Stimulated activated CD4-positive, alpha-beta T cell treated with anti-CD3 and anti-CD28 coated beads, Interleukin-1b, Interleukin-23, amount 100 ng/mL, for 4 hours (primary cell): Measurements from ENCODE around the gene ERBB4.
"Not testable (repeated sequence)": the region's sequence is repeated elsewhere in the genome, so short reads cannot be mapped to it uniquely, and the experiment has no call there.

ENCODE experiments used
- DNase-seq, 2 donors: peaks; one replicate each; pipeline ENCODE4 v3.0.0-alpha.2; 2020; ENCODE audit warnings: low read depth in 2 of 2

Gene ERBB4

GRCh38 chr2:212147921-212148513 is 390.6 kb downstream of the ERBB4 start:
- no peak for DNase-seq

- DNase-seq, result no peak
These were observed 392.2 kb downstream of the ERBB4 start for GRCh38 chr2:212146416-212146815.

DNA sequence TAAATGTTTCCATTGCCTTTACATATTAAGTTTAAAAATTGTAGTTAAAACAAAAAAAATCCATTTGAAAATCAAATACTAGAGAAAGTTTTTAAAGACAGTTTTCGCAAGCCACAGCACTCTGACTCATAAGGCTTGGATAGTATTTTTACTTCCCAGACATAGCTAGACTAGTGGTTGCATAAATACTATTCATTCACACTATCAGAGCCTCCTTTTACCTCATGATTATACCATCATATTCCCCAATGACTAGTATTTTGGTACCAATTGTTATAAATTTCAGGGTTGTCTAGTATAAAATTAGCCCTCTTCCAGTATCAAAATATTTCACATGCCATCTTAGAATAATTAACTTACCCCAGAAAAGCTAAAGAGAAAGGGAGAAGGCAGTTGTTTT is 393.5 kb downstream of the ERBB4 start:
- no peak for DNase-seq

DNA sequence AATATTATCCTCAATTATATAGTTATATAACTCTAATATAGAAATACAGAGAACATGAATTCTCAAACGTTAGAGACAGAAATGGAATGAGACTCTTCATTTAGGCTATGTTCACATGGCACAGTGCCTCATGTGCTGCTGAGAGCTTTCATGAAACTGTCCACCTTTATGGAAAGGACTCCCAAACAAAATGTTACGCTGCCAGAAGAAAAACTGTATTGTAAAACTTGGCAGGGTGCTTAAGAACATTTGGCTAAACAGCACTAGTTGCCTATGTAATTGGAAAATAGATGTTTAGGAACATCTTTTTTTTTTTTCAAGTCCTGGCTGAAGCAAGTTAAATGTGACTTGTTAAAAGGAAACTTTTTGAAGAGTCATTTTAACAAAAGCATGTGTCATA is 396.0 kb downstream of the ERBB4 start:
- DNase-seq, result no peak

DNA sequence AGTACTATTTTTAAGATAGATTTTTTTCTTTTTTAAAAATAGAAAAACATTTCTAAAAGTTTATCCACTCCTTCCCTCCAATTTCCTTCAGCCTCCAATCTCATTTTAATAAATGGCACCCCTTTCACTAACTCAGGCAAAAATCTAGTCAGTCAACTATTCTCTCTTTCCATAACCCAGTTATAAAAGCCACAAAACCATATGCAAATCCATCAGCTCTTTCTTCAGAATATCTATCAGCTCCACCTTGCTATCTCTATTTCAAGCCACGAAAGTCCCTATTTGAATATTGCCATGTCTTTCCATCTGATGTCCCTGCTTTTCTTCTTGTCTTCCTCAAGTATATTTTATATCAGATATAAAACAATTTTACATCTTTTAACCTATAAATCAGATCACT is 397.1 kb downstream of the ERBB4 start:
- no peak for DNase-seq

- DNase-seq, result no peak
These were observed 402.3 kb downstream of the ERBB4 start for GRCh38 chr2:212136216-212136795.

DNA sequence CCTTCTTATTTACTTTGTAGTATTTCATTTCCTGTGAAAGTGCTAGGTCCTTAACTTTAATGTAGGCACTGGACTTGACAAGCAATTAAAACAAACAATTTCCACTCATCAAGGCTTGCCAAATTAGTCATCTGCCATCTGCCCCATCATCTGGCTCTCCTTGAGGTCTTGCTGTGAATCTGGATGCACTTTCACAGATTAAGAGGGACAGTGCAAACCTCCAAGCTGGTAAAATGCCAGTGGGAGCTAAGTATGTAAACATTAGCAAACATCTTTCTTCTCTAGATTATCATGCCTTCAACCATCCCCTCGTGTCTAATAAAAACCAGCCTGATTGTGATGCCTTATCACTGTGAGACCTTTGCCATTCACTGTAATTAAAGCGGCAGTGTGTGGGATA is 402.9 kb downstream of the ERBB4 start:
- no peak for DNase-seq

- DNase-seq, result no peak
These were observed 405.3 kb downstream of the ERBB4 start for GRCh38 chr2:212133337-212133736.

DNA sequence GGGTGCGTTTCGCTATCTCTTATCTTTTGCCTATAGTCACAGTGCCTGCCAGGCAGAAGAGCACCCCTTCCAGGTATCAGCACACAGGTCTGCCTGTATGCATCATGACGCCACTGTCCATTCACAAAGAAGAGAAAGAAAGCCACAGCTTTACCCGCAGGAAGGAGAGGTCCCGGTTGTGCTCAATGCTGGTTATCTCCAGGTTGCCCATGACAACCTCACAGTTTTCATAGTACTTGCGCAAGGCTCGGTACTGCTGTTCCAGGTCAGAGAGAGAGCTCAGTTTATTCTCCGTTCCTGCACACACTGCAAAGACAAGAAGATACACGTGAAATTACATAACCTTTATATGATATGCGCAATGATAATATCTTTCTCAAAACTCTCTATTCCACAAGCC is 414.0 kb downstream of the ERBB4 start:
- DNase-seq, result no peak

DNA sequence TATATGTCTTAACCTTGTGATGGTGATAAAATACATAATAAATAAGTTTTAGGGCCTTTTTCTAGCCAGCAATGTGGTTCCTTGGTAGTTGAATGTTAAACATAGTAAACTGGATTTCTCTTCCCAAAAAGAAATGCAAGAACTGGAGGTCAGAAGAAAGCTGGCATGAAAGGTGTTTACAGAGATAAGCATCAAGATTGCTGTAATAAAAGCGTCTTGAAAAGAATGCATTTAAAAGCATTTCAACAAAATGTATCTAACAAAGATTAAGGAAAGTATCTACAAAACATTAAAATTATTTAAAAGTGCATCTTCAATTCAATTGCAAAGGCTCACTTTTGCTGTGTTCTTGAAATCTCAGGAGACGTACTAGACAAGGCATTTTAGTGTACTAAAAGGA is 419.0 kb downstream of the ERBB4 start:
- no peak for DNase-seq

DNA sequence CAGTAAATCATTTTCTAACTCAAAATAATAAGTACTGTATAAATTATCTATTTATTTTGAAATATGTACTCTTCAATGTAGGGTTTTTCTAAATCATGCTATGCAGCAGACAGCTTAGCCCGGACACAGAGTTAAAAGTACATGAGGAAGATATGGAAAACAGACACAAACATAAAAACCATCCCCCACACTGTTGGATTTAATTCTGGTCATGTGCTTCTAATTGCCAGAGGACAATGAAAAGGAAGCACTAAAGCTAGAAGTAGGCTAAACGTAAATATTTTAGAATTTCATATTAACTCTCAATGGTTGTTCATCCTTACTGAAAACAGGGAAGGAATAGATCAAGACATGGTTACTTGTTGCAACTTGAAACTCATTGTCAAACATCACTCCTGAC is 420.7 kb downstream of the ERBB4 start:
- no peak for DNase-seq

DNA sequence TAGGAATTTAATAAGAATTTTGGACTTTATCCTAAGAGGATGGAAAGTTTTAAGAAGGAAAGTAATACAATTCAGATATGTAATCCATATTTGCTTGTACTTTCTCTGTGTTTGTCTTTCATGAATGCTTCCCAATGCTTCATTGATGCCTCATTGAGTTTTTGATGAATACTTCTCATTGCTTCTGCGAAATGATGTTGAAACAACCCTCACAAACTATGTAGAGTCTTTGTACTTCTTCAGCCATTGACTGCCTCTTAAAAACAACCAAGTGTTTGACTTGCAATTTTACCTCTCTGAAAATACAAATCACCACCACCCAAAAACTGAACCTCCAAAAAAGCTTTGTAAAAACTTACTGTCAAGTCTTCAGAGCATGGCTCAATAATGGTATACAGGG is 424.1 kb downstream of the ERBB4 start:
- no peak for DNase-seq

GRCh38 chr2:212112401-212112800 is 426.2 kb downstream of the ERBB4 start:
- no peak for DNase-seq

GRCh38 chr2:212109792-212110680 is 428.6 kb downstream of the ERBB4 start:
- no peak for DNase-seq

DNA sequence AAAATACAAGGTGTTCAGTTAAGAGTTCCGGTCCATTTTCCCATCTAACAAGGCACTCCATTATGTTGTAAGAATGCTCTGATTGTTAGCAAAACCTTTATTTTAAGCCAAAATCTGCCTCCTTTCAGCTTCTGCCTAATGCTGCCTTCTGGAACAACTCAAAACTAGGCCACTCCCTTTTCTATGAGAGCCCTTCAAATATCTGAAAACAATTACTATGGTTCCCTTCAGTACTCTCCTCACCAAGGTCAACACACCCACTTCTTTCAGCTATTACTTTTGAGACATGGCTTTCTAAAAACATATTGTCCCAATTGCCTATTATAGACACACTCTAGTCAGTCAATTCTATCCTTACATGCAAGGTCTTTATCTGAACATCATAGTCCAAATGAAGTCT is 429.4 kb downstream of the ERBB4 start:
- DNase-seq, result no peak

GRCh38 chr2:212107989-212108388 is 430.6 kb downstream of the ERBB4 start:
- no peak for DNase-seq

- no peak for DNase-seq
These were observed 431.6 kb downstream of the ERBB4 start for GRCh38 chr2:212107014-212107413.

- DNase-seq, result not testable (repeated sequence)
These were observed 432.1 kb downstream of the ERBB4 start for GRCh38 chr2:212106536-212106935.

- DNase-seq, result no peak
These were observed 438.9 kb downstream of the ERBB4 start for GRCh38 chr2:212099658-212100057.

DNA sequence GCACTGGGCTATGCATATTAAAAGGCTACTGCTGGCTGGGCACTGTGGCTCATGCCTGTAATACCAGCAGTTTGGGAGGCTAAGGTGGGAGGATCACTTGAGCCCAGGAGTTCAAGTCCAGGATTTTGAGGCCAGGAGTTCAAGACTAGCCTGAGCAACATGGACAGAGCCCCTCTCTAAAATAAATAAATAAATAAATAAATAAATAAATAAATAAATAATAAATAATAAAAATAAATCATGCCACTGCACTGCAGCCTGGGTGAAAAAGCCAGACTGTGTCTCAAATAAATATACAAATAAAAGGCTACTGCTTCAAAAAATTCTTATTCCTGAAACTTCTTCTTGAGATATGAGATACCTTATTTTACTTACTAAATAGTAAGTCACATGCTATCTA is 439.6 kb downstream of the ERBB4 start:
- DNase-seq, result no peak

DNA sequence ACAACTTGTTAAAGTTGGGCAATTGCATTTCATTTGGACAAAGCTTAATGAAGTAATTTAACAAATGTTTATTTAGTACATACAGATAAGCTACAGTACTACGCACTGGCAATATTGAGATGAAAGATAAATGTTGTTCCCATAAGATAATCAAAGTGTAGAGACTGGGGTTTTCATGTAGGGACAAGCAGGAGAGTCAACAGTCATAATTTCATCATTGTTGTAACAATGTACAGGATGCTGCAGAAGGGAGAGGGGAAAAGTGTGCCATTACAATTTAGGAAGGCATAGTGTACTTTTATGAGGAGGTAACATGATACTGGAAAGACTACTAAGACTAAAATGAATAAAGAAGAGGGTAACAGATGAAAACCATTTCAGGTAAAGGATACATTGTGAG is 441.6 kb downstream of the ERBB4 start:
- DNase-seq, result no peak

- DNase-seq, result no peak
These were observed 448.7 kb downstream of the ERBB4 start for GRCh38 chr2:212089873-212090272.

DNA sequence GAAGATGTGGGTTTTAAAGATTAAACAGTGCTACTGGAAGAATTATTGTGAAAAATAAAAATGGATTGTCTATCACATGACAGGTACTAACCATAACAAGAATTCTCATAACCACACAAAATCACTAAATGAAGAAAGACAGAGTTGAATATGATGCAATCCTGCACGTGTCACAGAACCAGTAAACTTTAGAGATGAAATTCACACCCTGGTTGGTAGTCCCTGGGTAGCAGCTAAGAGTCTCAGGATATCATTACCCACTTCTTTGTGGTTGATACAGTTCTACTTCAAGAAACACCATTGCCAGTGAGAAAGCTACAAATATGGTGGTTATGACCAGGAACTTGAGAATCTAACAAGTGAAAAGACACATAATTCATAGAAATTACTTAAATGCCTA is 450.2 kb downstream of the ERBB4 start:
- no peak for DNase-seq
